Medulla oblongata (tissue), 1 donor: ENCODE measurements around the gene DHX30.
"Not testable (repeated sequence)": the region's sequence is repeated elsewhere in the genome, so short reads cannot be mapped to it uniquely, and the experiment has no call there.

ENCODE experiments used
- DNase-seq: peaks from one replicate; pipeline ENCODE4 v3.0.0-alpha.2; 2015; ENCODE audit errors: extremely low spot score

DHX30 gene

DNA sequence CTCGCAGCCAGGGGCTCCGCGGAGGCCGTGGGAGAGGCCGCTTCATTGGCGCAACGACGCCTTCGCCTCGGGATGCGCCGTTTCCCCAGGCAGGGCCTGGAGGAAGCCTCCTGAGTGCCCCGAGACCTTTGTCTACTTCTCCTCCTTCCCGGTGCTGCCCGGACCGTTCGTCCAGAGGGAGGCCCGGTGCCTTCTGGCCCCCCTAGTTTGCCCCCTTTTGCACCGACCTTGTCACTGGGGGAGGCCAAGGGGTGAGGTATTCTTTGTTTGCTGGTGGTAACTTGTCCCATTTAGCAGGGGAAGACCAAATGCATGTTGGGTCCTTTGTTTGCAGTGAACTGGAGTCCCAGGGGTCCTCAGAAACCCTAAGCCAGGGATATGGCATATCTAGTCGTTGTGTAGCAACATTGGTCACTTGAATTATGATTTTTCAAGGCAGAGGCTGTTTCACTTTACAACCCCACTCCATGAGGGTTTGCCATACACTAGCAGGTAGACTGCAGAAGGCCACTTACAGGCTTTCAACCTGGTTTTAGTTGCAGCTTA lies 615 bp downstream of the DHX30 start:
- no peak for DNase-seq

DNA sequence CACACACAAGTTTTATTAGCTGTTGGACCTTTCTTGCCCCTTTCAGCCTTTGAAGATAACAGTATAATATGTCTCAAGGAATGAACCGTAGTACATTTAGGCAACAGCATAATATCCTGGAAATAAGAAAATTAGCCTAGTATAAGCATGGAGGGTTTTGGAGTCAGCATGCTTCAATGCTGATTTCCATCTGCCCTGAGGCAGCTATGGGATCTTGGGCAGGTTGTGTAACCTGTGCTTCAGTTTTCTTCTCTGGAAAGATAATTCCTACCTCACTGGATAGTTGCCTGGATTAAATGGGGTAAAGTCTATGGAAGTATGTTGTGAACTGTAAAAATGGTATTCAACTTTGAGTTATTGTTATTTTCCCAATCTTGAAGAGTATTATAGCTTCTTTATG lies 1.6 kb downstream of the DHX30 start:
- DNase-seq, result no peak

DNA sequence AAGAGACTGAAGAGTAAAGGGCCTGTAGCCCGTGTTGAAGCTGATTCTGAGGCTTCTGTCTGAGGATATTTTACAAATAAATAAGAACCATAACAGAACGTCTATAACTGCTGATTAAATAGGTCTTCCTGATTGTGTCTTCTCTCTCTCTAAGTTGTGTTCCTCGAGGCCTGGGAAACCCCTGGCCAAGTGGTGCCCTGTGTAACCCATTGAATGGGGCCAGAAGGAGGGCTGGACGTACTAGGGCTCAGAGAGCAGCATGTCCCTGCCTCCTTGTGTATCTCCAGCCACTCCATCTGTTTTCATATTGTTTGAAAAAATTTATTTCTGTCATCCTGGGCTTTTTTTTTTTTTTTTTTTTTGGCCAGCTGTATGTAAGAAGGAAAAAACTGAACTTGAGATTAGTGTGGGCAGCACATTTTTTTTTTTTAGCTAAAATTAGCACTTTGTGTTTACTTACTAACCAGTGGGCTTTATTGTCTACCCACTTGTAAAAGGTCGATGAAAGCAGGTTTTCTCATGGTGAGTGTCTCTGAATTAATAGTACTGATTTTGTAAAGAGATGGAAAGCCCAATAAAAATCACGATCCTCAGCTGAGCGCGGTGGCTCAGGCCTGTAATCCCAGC lies 10.7 kb downstream of the DHX30 start:
- no peak for DNase-seq

DNA sequence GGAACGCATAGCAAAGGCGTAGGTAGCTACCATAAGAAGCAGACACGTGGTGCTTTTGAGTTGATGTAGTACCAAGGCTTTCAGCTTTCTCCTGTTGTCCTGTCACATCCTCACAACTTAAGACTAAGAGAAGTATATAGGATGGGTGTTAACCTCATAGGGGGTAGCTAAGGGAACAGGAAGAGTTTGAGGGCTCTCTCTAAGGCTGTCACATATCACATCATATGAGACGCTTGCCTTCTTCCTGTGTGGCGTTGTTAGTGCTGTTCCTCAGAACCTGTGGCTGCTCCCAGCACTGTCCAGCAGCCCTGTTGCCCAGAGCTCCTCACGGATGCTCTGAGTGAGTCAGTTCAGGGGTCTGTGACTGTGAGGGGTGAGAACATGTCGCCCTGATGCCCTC lies 14.7 kb downstream of the DHX30 start:
- DNase-seq, result no peak

DNA sequence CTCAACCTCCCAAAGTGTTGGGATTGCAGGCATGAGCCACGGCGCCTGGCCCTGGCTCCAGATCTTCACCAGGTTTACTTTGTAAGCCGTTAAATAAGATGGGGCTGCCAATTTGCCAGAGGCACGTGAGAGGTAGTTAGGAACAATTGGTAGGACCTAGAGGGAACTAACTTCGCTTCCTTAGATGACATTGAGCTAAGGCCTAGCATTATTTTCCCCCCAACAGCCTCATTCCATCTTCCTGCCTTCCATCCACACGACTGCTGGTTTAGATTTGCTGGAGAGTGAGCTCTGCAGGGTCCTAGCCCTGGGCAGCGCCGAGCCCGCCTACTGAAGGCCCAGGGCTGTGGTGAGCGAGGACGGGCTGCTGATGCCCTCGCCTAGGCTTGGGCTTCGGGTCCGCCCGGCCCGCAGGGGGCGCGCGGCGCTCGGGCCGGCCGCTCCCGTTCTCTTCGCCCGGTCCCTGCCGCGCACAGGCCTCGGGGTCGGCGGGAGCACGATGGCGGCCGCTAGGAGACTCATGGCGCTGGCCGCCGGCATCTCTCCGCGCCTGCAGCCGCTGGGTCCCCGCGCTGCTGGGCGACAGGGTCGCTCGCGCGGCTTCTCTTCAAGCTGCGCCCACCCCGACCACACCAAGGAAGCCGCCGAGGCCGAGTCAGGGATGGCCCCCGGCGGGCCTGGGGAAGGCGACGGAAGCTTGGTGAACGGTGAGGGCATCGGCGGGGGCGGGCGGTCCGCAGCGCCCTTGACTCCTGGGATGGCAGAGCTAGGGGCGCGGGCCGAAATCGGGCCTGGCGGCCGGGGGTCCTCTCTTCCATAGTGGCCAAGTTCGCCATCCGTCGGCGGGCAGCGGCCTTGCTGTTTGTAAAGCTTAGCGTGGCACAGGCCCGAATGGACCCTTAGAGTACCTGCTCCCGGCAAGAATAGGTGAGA lies 21.9 kb downstream of the DHX30 start:
- DNase-seq, result peak; percentile 85

DNA sequence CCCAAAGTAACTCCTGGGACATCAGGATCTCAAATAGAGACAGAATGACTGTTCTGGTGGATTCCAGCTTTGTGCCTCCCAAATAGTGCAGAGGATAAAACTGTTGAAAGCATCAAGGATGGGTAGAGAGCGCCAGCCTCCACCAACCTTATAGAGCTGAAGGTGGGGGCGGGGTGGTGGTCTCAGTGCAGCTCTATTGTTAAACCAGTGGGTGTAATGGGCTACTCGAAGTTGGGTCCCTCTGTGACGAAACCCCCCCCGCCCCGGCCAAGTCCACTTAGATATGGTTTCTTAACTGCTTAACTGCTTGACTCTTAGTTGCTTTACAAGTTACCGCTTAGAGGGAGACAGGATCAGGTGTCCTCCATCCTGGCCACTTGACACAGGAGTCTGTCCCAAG lies 22.7 kb downstream of the DHX30 start:
- no peak for DNase-seq

DNA sequence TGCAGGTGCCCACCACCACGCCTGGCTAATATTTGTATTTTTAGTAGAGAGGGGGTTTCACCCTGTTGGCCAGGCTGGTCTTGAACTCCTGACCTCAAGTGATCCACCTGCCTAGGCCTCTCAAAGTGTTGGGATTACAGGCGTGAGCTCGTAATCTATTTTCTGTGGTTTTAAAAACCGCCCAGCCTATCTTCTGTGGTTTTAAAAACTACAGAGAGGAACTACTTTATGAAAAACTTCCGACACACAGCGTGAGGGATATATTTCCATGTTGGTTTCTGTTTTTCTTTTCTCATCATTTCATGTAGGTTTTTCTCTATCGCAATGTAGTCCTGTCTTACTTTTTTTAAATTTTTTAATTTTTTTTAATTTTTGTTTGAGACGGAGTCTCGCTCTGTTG lies 26.5 kb downstream of the DHX30 start:
- not testable (repeated sequence) for DNase-seq

DNA sequence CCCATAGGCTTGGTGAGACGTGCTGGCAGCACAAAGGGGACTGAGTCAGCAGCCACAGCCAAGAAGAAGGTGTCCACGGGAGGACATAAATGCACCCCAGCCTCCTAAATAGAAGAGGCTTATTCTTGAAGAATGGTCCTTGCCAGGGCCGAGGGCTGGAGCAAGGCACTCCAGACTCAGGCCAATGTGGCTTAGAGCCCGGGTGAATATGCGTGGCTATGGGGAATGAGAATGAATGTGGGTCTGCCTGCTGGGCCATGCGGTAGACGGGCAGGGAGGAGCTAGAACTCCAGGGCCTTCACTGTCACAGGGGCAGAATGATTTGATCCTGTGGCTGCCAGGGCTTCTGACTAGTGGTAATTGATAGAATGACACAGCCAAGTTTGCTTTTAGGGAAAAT lies 34.0 kb downstream of the DHX30 start:
- DNase-seq, result peak; percentile 80

DNA sequence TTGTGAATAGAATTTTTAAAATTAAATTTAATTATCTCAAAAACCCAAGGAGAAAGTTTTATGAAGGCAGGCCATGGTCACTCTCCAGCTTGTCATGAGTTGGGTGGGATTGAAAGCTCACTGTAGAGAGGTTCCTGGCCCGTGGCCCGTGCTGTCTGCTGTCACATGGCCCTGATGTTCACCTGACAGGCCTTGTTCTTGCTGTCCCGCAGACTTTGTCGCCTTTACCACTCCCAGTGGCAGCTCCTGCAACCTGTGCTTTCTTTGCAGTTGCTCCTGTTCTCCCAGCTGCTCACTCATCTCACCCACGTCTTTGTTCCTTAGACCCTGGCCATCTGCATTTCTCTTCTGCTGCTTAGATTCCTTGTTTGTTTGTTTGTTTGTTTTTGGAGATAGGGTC lies 35.6 kb downstream of the DHX30 start:
- no peak for DNase-seq

DNA sequence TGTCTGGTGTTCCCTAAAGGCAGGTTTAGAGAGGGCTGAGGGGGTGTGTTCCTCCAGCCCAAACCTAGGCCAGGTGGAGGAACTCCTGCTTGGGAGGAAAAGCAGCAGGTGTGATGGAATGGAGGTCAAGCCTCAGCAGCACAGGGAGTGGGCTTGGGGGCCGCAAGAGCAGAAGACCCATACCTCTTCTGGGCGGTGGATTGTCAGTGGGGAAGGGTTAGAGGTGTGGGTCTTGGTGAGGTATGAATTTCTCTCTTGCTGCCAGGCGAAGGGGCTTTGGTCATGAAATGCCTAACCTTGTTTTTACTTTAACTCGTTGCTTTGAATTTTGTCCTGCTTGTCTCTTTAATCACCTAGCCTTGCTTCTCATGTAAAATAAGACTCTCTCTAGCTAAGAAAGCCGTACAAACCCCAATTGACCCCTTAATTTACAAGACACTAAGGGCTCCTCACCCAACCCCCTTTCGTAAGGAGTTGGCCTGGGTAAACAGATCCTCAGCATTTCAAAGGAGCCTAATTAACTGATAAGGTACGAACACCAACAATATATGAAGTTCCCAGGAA lies 38.9 kb downstream of the DHX30 start:
- DNase-seq, result no peak

DNA sequence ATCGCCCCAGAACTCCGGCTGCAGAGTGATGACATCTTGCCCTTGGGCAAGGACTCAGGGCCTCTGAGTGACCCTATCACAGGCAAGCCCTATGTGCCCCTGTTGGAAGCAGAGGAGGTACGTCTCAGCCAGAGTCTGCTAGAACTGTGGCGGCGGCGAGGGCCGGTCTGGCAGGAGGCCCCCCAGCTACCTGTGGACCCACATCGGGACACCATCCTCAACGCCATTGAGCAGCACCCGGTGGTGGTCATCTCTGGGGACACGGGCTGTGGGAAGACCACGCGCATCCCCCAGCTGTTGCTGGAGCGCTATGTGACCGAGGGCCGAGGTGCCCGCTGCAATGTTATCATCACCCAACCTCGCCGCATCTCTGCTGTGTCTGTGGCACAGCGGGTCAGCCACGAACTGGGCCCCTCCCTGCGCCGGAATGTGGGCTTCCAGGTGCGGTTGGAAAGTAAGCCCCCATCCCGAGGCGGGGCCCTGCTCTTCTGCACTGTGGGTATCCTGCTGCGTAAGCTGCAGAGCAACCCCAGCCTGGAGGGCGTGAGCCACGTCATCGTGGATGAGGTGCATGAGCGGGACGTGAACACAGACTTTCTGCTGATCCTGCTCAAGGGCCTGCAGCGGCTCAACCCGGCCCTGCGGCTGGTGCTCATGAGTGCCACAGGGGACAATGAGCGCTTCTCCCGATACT lies 43.4 kb downstream of the DHX30 start:
- DNase-seq, result no peak

DNA sequence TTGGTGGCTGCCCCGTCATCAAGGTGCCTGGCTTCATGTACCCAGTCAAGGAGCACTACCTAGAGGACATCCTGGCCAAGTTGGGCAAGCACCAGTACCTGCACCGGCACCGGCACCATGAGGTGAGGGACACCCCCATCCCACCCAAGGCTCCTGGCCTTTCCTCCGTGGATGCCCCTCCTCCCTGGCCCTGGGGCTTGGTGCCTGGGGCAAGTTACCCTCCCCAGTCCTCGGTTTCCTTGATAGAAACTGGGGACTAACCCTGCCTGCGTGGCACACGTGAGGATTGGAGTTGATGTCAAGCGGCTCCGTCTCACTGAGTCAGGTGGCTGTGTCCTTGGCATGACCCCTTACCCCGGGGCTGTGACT lies 43.9 kb downstream of the DHX30 start:
- DNase-seq, result no peak

DNA sequence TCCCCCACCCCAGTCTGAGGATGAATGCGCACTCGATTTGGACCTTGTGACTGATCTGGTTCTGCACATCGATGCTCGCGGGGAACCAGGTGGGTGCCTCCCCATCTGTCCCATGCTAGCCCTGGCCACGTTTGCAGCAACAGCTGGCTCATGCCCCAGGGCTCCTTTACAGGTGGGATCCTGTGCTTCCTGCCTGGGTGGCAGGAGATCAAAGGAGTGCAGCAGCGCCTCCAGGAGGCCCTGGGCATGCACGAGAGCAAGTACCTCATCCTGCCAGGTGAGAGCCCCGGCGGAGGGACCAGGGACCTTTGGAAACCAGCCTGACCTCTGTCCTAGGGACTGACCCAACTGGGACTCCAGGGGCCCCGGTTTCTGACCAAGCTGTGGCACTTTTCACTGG lies 44.3 kb downstream of the DHX30 start:
- DNase-seq, result no peak

DNA sequence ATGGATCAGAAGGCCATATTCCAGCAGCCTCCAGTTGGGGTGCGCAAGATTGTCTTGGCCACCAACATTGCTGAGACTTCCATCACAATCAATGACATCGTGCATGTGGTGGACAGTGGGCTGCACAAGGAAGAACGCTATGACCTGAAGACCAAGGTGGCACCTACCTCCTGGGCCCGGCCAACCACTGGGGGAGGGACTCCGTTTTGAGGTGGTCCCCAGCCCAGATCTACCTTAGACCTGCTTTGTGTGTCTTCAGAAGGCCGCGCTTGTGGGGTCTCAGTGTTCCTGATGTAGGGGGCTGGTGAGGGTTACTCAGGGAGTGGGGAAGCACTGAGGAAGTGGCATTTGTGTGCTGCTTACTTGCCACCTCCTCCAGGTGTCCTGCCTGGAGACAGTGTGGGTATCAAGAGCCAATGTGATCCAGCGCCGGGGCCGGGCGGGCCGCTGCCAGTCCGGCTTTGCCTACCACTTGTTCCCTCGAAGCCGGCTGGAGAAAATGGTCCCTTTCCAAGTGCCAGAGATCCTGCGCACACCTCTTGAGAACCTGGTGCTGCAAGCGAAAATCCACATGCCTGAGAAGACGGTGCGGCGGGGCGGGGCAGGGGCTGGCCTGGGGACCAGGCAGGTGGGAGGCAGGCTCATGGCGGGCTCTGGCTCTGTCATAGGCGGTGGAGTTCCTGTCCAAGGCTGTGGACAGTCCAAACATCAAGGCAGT lies 45.0 kb downstream of the DHX30 start:
- no peak for DNase-seq

DNA sequence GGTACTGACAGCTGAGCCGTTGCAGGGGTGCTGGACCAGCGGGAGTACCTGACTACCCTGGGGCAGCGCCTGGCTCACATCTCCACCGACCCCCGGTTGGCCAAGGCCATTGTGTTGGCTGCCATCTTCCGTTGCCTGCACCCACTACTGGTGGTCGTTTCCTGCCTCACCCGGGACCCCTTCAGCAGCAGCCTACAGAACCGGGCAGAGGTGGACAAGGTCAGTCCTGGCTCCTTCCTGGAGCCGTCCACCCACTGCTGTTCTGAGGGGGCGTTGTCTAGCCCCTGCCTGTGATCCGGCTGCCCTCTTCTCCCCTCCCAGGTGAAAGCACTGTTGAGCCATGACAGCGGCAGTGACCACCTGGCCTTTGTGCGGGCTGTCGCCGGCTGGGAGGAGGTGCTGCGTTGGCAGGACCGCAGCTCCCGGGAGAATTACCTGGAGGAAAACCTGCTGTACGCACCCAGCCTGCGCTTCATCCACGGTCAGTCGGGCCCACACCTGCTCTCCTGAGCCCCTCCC lies 45.7 kb downstream of the DHX30 start:
- DNase-seq, result no peak

DNA sequence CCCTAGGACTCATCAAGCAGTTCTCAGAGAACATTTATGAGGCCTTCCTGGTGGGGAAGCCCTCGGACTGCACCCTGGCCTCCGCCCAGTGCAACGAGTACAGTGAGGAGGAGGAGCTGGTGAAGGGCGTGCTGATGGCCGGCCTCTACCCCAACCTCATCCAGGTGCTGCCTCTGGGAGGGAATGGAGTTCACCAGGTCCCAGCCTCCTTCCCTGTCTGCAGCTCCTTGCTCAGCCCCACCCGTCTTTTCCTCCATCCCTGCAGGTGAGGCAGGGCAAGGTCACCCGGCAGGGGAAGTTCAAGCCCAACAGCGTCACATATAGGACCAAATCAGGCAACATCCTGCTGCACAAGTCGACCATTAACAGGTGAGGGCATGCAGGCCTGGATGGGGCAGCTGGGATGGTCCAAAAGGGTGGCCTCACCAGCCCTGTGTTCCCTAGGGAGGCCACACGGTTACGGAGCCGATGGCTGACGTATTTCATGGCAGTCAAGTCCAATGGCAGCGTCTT lies 46.3 kb downstream of the DHX30 start:
- DNase-seq, result no peak

DNA sequence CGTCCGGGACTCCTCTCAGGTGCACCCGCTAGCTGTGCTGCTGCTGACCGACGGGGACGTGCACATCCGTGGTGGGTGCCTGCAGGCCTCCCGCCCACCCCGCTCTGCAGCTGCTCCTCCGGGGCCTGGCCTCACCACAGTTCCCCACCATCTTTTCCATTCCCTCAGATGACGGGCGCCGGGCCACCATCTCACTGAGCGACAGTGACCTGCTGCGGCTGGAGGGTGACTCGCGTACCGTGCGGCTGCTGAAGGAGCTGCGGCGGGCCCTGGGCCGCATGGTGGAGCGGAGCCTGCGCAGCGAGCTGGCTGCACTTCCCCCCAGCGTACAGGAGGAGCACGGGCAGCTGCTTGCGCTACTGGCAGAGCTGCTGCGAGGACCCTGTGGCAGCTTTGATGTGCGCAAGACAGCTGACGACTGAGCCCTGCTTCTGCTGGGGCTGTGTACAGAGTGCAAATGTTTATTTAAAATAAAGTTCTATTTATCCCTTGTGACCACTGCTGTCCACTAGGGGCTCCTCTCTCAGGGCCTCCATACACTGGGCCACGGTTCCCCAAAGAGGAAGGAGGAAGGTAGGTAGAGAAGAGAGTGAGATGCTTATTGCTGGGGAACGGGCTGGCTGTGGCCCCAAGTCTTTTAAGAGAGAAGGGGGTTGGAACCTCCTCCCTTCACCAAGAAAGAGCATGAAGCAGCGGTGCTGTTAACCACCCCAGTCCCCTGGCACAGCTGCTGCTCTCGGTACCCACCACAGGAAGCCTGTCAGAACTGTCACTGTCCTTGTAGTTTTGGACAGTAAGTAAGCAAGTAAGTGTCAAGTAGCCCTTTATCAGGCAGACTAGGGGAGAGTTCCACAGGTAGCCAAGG lies 47.0 kb downstream of the DHX30 start:
- DNase-seq, result no peak

DNA sequence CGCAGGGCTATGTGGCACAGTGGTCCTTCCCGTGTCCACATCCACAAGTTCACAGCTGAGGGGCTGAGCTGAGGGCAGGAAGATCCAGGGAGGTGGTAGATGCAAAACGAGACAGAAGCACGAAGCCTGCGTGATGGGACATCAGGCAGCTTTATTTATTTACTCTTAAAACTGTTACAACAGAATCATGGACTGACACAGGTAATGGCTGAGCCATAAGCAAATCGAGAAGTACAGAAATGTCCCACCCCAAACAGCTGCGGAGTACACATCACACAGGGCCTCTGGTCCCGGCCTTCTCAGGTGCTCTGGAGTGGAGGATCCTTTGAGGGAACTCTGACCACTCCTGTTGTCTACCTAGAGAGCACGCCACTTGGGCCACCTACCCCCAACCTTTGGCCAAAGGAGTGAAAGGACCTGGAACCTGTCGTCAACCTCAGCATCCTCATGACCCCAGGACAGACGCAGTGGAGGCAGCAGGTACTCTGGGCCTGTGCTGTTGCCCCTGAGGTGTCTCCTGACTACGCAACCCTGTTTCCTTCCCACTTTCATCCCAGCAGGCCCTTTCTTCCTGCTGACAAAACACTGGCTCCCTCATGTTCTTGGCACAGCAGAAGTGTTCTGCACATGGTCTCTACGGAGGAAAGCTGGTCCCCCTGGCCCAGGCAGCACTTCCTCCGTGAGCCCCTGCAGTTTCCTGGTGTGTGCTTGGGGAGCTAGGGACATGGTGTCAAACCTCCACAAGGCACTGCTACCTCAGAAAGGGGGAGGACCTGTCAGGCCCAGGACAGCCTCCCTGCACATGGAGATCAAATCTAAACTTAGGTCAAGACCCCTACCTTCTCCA lies 47.8 kb downstream of the DHX30 start:
- DNase-seq, result no peak
